ENCODE results near the gene OR10H1.
"Not testable (repeated sequence)": the region's sequence is repeated elsewhere in the genome, so short reads cannot be mapped to it uniquely, and the experiment has no call there.

OR10H1 gene

GRCh38 chr19:15815306-15815705, at the start of gene OR10H1:
Gene OR10H1, minus strand, starts transcription at chr19:15815664. Its CDS starts 7,627 bp downstream, at chr19:15808037.
- DNase-seq (ENCODE audit: low spot score) = no peak

- no peak for DNase-seq (ENCODE audit: low spot score)
These were observed 49.4 kb upstream of the OR10H1 start for GRCh38 chr19:15864824-15865223.

- DNase-seq (ENCODE audit: low spot score) = no peak
These were observed 47.8 kb upstream of the OR10H1 start for GRCh38 chr19:15863272-15863671.

- DNase-seq (ENCODE audit: low spot score) = no peak
These were observed 47.0 kb upstream of the OR10H1 start for GRCh38 chr19:15862444-15862843.

GRCh38 chr19:15860522-15860921, 45.1 kb upstream of the OR10H1 start:
- DNase-seq (ENCODE audit: low spot score) = no peak

- no peak for DNase-seq (ENCODE audit: low spot score)
These were observed 43.7 kb upstream of the OR10H1 start for GRCh38 chr19:15859187-15859586.

GRCh38 chr19:15850385-15850784, 34.9 kb upstream of the OR10H1 start:
- no peak for DNase-seq (ENCODE audit: low spot score)

- DNase-seq (ENCODE audit: low spot score) = no peak
These were observed 31.5 kb upstream of the OR10H1 start for GRCh38 chr19:15846923-15847322.

GRCh38 chr19:15843894-15844222, 28.4 kb upstream of the OR10H1 start:
- not testable (repeated sequence) for DNase-seq (ENCODE audit: low spot score)

GRCh38 chr19:15843203-15843893, 27.9 kb upstream of the OR10H1 start:
- no peak for DNase-seq (ENCODE audit: low spot score)

- no peak for DNase-seq (ENCODE audit: low spot score)
These were observed 26.6 kb upstream of the OR10H1 start for GRCh38 chr19:15841875-15842569.

- DNase-seq (ENCODE audit: low spot score) = no peak
These were observed 25.4 kb upstream of the OR10H1 start for GRCh38 chr19:15840833-15841232.

- DNase-seq (ENCODE audit: low spot score) = not testable (repeated sequence)
These were observed 24.4 kb upstream of the OR10H1 start for GRCh38 chr19:15839888-15840287.

GRCh38 chr19:15838351-15838750, 22.9 kb upstream of the OR10H1 start:
- DNase-seq (ENCODE audit: low spot score) = no peak

- no peak for DNase-seq (ENCODE audit: low spot score)
These were observed 21.8 kb upstream of the OR10H1 start for GRCh38 chr19:15837221-15837731.

GRCh38 chr19:15836330-15837220, 21.1 kb upstream of the OR10H1 start:
- DNase-seq (ENCODE audit: low spot score) = peak; percentile 96

GRCh38 chr19:15835565-15836329, 20.3 kb upstream of the OR10H1 start:
- DNase-seq (ENCODE audit: low spot score) = not testable (repeated sequence)

- not testable (repeated sequence) for DNase-seq (ENCODE audit: low spot score)
These were observed 18.8 kb upstream of the OR10H1 start for GRCh38 chr19:15834232-15834631.

GRCh38 chr19:15831626-15832025, 16.2 kb upstream of the OR10H1 start:
- no peak for DNase-seq (ENCODE audit: low spot score)

- no peak for DNase-seq (ENCODE audit: low spot score)
These were observed 14.3 kb upstream of the OR10H1 start for GRCh38 chr19:15829786-15830185.

GRCh38 chr19:15829306-15829698, 13.8 kb upstream of the OR10H1 start:
- no peak for DNase-seq (ENCODE audit: low spot score)

Data from hepatic stellate cell (primary cell).